Stimulated activated CD8-positive, alpha-beta memory T cell treated with anti-CD3 and anti-CD28 coated beads, Interleukin-4, amount 100 ng/mL, for 4 hours (primary cell): Measurements from ENCODE around the gene TMEM53.
"Not testable (repeated sequence)": the region's sequence is repeated elsewhere in the genome, so short reads cannot be mapped to it uniquely, and the experiment has no call there.

Experiments used
- DNase-seq, 2 donors: peaks; one replicate each; pipeline ENCODE4 v3.0.0-alpha.2; 2020; ENCODE audit warnings: low read depth in 2 of 2, low spot score in 1 of 2

TMEM53 gene

GRCh38 chr1:44674113-44675000, at the start of gene TMEM53, which contains the start of gene ARMH1:
Gene TMEM53, minus strand, starts transcription at chr1:44674481. Its CDS starts 90 bp downstream, at chr1:44674391.
Gene ARMH1, plus strand, starts transcription at chr1:44674714. Its CDS starts 14,984 bp downstream, at chr1:44689698.
- DNase-seq, result peak; percentile 85 to 91

DNA sequence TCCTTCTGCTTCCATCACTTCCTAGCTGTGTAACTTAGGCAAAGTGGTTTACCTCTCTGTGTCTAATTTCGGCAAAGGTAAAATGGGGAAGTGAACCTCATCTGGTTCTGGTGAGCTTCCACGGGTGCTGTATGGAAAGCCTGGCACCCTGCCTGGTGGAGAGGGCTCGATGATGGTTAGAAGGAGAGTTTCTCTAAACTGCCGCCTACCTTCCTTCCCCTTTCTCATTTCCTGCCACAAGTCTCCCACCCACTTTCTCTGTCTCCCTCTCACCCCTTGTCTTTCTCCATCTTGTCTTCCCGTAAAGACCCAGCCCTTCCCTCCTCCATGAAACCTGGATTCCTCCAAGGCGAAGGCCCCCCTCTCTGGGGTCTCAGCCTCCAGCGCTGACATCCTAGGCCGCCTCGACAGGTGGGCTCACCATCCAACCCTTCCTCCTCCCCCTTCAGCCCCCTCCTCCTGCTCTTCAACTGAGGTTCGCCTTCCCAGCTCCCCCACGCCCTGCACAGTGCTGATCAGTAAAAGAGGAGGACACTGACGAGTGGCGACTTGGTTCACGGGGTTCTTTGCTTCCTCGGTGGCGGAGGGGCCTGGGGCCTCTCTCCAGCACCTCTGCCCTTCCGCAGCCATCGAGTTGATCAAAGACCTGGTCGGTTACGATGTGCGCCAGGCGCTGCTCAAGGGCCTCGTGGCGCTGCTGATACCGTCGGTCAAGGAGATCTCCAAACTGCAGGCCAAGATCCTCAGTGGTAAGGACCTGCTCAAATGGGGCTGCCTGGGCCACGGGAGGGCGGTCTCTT, 49.4 kb upstream of the TMEM53 start:
- DNase-seq, result no peak

- no peak for DNase-seq
Observed at GRCh38 chr1:44723064-44723463, 48.8 kb upstream of the TMEM53 start.

GRCh38 chr1:44721485-44722361, 47.4 kb upstream of the TMEM53 start:
- peak; percentile 44 to 45 for DNase-seq

DNA sequence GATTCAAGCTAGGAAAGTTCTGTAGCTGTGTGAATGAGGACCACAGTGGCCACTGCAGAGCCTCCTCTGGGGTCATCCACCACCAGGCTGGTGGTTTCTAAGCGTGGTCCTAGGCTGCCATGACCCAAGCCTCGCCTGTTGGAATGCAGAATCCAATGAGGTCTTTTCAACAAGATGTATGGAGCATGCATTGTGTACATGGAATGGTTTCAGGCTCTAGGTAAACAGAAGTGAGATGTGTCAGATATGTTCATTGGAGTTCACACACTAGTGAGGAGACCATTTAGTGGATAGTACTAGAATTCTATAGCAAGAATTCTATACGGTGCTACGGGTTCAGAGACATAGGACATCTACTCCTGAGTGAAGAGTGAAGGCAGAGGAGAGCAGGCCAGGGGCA, 46.0 kb upstream of the TMEM53 start:
- DNase-seq, result no peak

DNA sequence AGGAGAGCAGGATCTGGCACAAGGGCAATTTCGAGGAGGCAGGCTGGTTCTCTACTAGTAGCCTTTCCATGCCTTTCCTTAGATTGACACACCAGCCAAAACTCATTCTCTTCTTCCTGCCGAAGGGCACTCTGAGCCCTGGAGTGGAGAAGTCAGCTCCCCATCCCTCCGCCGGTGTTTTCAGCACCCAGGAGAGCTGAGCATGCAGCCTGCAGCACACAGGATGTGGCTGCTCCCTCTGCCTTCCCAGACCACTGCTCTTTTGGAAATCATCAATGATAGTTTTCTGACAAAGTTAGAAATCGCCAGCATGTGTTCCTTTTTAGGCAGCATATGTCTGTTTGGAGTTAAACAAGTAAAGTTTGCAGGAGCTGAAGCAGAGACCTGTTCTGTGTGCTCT, 45.0 kb upstream of the TMEM53 start:
- no peak for DNase-seq

GRCh38 chr1:44718091-44718490, 43.8 kb upstream of the TMEM53 start:
- DNase-seq, result no peak

- DNase-seq, result no peak
Observed at GRCh38 chr1:44717653-44718052, 43.4 kb upstream of the TMEM53 start.

DNA sequence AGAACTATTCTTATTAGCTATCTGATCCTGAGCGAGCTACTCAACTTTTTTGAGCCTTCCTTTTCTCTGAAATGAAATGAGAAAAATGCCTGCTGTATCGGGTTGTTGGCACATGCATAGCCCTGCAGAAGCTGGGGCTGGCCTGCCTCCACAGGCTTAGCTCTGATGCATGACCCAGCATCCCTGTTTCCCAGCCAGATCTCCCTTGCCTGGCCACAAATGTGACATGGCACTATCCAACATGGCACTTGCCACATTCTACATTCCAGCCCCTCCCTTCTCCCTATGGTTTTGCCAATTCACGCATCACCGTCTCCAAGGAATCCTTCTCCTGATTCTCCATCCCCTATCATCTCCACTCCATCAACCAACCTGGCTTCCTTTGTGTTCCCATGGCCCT, 42.9 kb upstream of the TMEM53 start:
- no peak for DNase-seq

DNA sequence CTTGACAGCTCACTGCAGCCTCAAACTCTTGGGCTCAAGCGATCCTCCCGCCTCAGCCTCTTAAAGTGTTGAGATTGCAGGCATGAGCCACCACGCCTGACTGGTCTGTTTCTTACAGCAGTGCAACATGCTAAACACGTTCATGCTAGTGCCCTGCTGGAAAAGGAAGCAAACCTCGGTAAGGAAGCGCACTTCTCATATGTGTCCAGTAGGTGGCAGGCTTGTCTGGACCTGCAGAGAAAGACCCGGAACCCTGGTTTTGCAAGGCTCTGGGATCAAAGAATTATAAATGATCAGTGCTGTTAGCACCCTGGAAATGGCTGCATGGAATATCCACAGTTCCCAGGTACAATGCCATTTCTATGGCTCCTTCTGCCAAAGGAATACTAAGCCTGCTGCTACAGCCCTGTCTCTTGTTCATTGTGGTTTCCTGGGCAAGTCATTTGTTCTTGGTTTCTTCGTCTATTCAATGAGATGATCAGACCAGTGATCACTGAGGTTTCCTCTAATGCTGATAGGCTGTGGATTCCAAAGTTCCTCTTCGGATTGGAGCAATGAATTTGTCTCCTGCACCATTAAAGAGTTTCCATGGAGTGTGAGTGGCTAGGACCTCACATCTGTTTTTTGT, 40.8 kb upstream of the TMEM53 start:
- peak in 1 of 2 donors; percentile 41 for DNase-seq

- DNase-seq, result no peak
Observed at GRCh38 chr1:44714532-44714931, 40.3 kb upstream of the TMEM53 start.

DNA sequence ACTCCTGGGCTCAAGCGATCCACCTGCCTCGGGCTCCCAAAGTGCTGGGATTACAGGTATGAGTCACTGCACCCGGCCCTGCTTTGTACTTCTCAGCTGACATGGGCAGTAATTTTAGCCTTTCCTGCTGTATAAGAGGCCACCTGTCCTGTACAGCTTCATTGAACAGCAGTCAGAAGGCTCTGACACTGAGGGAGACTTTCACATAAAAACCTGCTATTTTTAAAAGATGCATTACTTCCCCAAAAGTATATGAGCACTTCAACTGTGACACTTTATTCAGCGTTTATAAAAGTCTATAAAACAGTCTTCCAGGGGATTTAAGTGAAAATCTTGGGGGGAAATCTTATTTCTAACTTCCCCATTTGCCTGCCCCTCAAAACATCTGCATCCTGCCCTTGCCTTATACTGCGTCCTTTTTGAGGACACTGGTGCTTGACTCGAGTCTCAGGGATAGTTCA, 39.1 kb upstream of the TMEM53 start:
- DNase-seq, result no peak

- no peak for DNase-seq
Observed at GRCh38 chr1:44707959-44708831, 33.9 kb upstream of the TMEM53 start.

DNA sequence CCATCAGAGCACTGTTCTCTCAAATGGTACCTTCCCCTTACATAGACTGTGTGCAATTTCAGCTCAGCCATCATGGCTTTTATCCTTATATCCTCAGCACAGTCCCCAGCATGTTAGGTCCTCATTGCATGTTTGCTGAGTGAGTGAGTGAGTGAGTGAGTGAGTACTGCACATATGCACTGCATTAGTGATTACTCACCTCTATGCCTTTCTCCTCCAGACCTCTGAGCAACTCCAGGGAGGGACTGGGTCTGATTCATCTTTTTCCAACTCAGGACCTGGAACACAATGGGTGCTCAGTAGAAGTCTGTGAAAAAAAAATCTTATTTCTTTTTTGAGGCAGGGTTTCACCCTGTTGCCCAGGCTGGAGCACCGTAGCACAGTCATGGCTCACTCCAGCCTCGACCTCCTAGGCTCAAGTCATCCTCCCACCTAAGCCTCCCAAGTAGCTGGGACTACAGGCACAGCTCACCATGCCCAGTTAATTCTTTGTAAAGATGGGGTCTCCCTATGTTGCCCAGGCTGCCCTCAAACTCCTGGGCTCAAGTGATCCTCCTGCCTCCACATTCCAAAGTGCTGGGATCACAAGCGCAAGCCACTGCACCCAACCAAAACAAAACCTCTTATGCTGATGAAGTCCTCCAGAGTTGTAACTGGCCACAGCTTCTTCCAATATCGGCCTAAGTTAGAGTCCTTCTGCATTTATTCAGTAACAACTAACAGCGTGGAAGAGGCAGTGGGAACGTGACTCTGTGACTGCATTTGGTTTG, 33.0 kb upstream of the TMEM53 start:
- DNase-seq, result no peak

DNA sequence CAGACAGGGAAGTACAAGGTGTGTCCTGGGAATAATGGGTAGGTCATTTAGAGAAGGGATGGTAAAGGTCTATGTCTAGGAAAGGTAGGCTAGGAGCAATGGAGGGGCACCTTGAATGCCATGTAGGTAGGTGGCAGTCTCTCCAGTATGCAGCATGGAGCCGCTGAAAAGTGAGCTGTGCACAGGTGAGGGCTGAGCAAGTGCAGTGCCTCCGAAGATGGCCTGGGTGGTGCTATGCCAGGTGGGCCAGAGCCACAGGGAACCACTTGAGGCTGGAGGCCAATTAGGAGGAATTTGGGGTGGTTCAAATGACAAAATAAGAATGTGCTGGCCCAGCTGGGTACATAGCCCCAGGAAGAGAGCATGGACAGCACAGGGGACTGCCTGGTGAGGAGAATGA, 31.7 kb upstream of the TMEM53 start:
- no peak for DNase-seq

- DNase-seq, result no peak
Observed at GRCh38 chr1:44705470-44705869, 31.2 kb upstream of the TMEM53 start.

DNA sequence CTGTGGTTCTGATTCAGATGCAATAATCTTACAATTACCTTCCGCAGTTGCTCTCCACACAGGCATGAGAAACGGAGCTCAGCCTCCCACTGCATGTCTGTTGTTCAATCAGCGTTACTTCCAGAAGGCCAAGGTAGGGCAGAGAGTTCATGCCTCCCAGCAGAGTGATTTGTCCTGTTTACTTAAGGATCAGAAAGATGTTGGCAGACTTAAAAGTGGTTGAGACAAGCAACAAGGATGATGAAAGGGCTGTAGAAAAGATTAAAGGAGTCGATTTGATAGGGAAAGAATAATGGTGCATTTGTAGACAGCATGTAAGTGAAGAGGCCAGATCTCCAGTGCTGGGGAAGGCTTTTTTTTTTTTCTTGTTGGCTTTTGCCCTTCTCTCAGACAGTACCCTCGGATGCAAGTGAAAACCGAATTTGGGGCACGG, 26.9 kb upstream of the TMEM53 start:
- DNase-seq, result no peak

- DNase-seq, result no peak
Observed at GRCh38 chr1:44700573-44700972, 26.3 kb upstream of the TMEM53 start.

GRCh38 chr1:44699375-44699774, 25.1 kb upstream of the TMEM53 start:
- not testable (repeated sequence) for DNase-seq
